DND-41 (cell line): ENCODE results near the gene ZSCAN31.
A peak's percentile ranks its signal among the peaks of the same experiment; 100 is the strongest.

Experiments used
- ATAC-seq: fragments of 200-7000 bp; cut with Tn5 transposase; 3 replicates; pipeline ENCODE4 v1.9.1; 2021; ENCODE audit warnings: low read depth; ENCODE audit not compliant: insufficient read depth
- DNase-seq: peaks from one replicate; pipeline ENCODE4 v3.0.0-alpha.2; 2020
- H2AFZ ChIP-seq: 2 replicates; pipeline ENCODE4 v1.6.0; 2012; ENCODE audit warnings: low read depth, low read length
- H3K27ac ChIP-seq: 2 replicates; pipeline ENCODE4 v1.5.1; 2012; ENCODE audit warnings: low read length, inconsistent platforms
- H3K27me3 ChIP-seq: fragments of 200-600 bp; sonication (generic); 2 replicates; pipeline ENCODE4 v1.6.0; 2012; ENCODE audit warnings: low read length, mild to moderate bottlenecking, inconsistent platforms; ENCODE audit not compliant: insufficient read depth, poor library complexity
- H3K36me3 ChIP-seq: 2 replicates; pipeline ENCODE4 v1.5.1; 2012; ENCODE audit warnings: low read length, inconsistent platforms; ENCODE audit not compliant: insufficient read depth
- H3K4me1 ChIP-seq: 2 replicates; pipeline ENCODE4 v1.5.1; 2012; ENCODE audit warnings: mild to moderate bottlenecking, low read length; ENCODE audit not compliant: insufficient read depth
- H3K4me2 ChIP-seq: 2 replicates; pipeline ENCODE4 v1.6.0; 2012; ENCODE audit warnings: mild to moderate bottlenecking, moderate library complexity, low read length, inconsistent platforms; ENCODE audit not compliant: insufficient read depth
- H3K4me3 ChIP-seq, 2 experiments: fragments of 200-600 bp in 1 of 2; shearing (Covaris generic) in 1 of 2; 2 replicates each; pipeline ENCODE4 v1.5.1; 2012 to 2016; ENCODE audit warnings: inconsistent platforms in 2 of 2, low read length in 2 of 2, mild to moderate bottlenecking in 2 of 2, low read depth in 1 of 2, moderate library complexity in 1 of 2
- H3K79me2 ChIP-seq: 2 replicates; pipeline ENCODE4 v1.6.0; 2012; ENCODE audit warnings: low read length, inconsistent platforms; ENCODE audit not compliant: insufficient read depth
- H3K9ac ChIP-seq: 2 replicates; pipeline ENCODE4 v1.6.0; 2012; ENCODE audit warnings: low read depth, mild to moderate bottlenecking, inconsistent platforms, low read length, moderate library complexity
- H3K9me3 ChIP-seq: 2 replicates; pipeline ENCODE4 v1.5.1; 2012; ENCODE audit warnings: low read length, moderate library complexity, mild to moderate bottlenecking, inconsistent platforms; ENCODE audit not compliant: insufficient read depth, severe bottlenecking
- H4K20me1 ChIP-seq: 2 replicates; pipeline ENCODE4 v1.6.0; 2012; ENCODE audit warnings: low read length; ENCODE audit not compliant: insufficient read depth
- CTCF ChIP-seq: IDR thresholded peaks from 2 replicates; pipeline ENCODE4 v1.5.1; 2012; ENCODE audit warnings: borderline replicate concordance, low read length, moderate library complexity, mild to moderate bottlenecking; ENCODE audit not compliant: poor library complexity, severe bottlenecking; ENCODE audit errors: extremely low read depth
- EZH2 ChIP-seq: IDR thresholded peaks from 3 replicates; pipeline ENCODE4 v1.6.1; 2012; ENCODE audit warnings: borderline replicate concordance, low read depth, mild to moderate bottlenecking, moderate library complexity, low read length, inconsistent platforms; ENCODE audit not compliant: severe bottlenecking

Gene ZSCAN31

DNA sequence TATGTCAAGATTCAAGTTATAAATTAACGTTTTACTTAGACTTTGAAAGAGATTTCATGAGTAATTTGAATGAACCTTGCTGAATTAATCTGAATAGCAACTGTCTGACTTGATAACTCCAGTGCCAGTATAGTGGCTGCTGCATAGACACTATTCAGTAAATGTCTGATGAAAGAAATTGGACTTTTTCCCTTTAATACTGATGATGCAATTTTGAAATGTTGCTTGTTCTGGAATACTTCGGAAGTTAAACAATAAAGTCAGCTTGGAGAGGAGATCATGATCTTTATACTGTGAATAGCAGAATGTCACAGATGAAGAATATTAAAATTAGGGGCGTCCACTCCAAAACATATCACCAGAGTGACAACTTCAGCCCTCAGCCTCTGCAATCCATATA is 58.2 kb downstream of the ZSCAN31 start:
- Histone ChIP-seq H3K27ac (no peak overlapping the region), H3K4me1 (peaks cover 18% of the 10 kb centered on the region), H4K20me1 (no peaks in the 10 kb centered on the region), H2AFZ (no peak overlapping the region), H3K79me2 (peaks cover 14% of the 10 kb centered on the region), H3K9ac (no peak overlapping the region), H3K9me3 (no peaks in the 10 kb centered on the region), H3K4me3 (no peak overlapping the region), H3K4me2 (no peak overlapping the region), H3K36me3 (peaks cover 36% of the 10 kb centered on the region), H3K27me3 (no peaks in the 10 kb centered on the region)
- no peak for DNase-seq
- ATAC-seq, result no peak
- TF ChIP-seq CTCF, result no peak
- TF ChIP-seq EZH2, result no peak

DNA sequence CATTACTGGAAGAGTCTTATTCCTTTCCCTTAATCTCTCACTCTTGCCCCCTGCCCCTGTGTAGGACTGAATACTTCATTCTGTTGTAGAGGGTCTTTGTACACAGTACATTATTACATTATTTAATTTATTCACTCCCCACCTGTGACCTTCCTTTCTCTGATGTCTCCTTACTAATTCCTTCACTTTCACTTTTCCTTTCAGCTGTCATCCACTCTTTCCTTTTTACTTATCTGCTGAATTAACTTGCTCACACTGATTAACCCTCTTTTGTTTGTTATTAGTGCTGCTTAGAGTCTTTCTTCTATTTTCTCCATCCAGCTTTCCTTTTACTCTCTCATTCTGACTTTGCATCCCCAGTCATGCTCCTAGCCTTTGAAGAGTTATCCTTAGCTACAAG is 61.1 kb downstream of the ZSCAN31 start:
- H3K9ac ChIP-seq, result no peak overlapping the region
- no peak overlapping the region for H3K4me2 ChIP-seq
- H3K27me3 ChIP-seq, result no peaks in the 10 kb centered on the region
- H3K27ac ChIP-seq, result no peak overlapping the region
- TF ChIP-seq EZH2 (no peak), CTCF (no peak)
- H3K9me3 ChIP-seq, result no peaks in the 10 kb centered on the region
- no peaks in the 10 kb centered on the region for H4K20me1 ChIP-seq
- no peaks in the 10 kb centered on the region for H3K4me1 ChIP-seq
- H3K4me3 ChIP-seq, result no peak overlapping the region
- no peak overlapping the region for H2AFZ ChIP-seq
- peaks cover 48% of the 10 kb centered on the region for H3K36me3 ChIP-seq
- DNase-seq, result no peak
- H3K79me2 ChIP-seq, result 0 out of 2 replicates have a peak, but pooled peaks cover 5% of the 10 kb centered on the region
- ATAC-seq, result peak; percentile 48; the same call in 2 of the 3 replicates
